Activated CD8-positive, alpha-beta T cell treated with anti-CD3 and anti-CD28 coated beads for 36 hours (primary cell): ENCODE results near the gene SAMD8. TPM values are rescaled to one million over a fixed set of nuclear protein-coding genes. Genes with fewer than 3 reads are reported as not detected.

Source experiments
- ATAC-seq: fragments of 200-7000 bp; cut with Tn5 transposase; one replicate; pipeline ENCODE4 v1.10.0; 2021; ENCODE audit warnings: mild to moderate bottlenecking, moderate library complexity
- CTCF ChIA-PET: fragments of 350-600 bp; sonication (Branson Sonifier 250); formaldehyde crosslinking; loops from one replicate; lab custom pipeline; 2021; ENCODE audit warnings: antibody characterized with exemption; lab: Charles Lee
- POLR2A ChIA-PET: fragments of 350-600 bp; sonication (Branson Sonifier 250); formaldehyde crosslinking; loops from one replicate; lab custom pipeline; 2021; ENCODE audit warnings: antibody characterized with exemption; lab: Charles Lee
- DNase-seq: peaks from one replicate; pipeline ENCODE4 v3.0.0-alpha.2; 2020
- H3K27ac Mint-ChIP-seq: one replicate; pipeline ENCODE4 v1.8.0; 2021; ENCODE audit warnings: mild to moderate bottlenecking, mixed read lengths
- H3K27me3 Mint-ChIP-seq: one replicate; pipeline ENCODE4 v1.8.0; 2021; ENCODE audit warnings: mixed read lengths
- H3K36me3 Mint-ChIP-seq: one replicate; pipeline ENCODE4 v1.8.0; 2021; ENCODE audit warnings: low read depth, mixed read lengths
- H3K4me1 Mint-ChIP-seq: one replicate; pipeline ENCODE4 v1.8.0; 2021; ENCODE audit warnings: low read depth, mixed read lengths
- H3K4me3 Mint-ChIP-seq: one replicate; pipeline ENCODE4 v1.8.0; 2021; ENCODE audit warnings: mild to moderate bottlenecking, moderate library complexity, mixed read lengths
- H3K9me3 Mint-ChIP-seq: one replicate; pipeline ENCODE4 v1.8.0; 2021; ENCODE audit warnings: mixed read lengths
- intact Hi-C: fragments of 100-400 bp; cut with micrococcal nuclease; formaldehyde crosslinking; loops from one replicate; pipeline ENCODE4 v1.10.0; 2022
- total RNA-seq, 2 experiments: library from RNA; stranded (reverse); gene quantifications; one replicate each; pipeline ENCODE4 v1.2.3, GENCODE V29; 2021
- TF ChIP-seq, protein P1 (sequence below): fragments of 200-600 bp; IDR thresholded peaks from one replicate; pipeline ENCODE4 v1.8.0; 2022; ENCODE audit warnings: antibody characterized with exemption, mild to moderate bottlenecking

Gene SAMD8
- total RNA-seq, 2 experiments from 2014 or later, result 21.9 to 23.7 TPM

DNA sequence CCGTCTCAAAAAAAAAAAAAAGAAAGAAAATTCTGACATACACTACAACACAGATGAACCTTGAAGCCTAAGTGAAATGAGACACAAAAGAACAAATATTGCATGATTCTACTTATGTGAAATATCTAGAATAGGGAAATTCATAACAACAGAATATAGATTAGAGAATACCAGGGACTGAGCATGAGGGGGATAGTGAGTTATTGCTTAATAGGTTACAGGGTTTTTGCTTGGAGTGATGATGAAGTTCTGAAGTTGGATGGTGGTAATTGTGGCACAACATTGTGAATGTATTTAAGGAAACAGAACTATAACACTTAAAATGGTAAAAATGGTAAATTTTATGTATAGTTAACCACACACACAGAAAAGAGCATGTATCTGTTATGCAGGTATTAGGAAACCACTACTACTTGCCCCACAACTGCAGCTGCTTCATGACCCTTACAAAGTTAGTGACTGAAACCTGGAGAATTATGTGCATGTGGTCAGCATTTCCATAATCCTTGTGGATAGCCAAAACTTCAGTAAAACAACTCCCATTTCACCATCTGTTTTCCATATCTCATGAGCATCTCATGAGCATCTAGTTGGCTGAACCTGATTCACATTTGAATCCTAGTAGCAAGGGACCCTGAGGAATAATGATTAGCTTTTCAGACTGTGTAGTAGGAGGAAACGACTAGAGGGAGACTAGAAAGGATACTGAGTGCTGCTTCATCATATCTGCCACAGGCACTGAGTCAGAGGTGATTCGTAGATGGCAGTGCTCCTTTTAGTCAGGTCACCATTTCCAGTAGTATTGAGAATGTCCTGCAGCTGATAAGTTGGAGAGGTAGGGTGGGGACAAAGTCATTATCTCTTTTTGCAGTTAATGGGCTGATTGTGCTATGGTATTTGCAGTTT lies 26.3 kb downstream of the SAMD8 start:
- peak; percentile 71 for DNase-seq
- no peak overlapping the region for H3K4me3 Mint-ChIP-seq

DNA sequence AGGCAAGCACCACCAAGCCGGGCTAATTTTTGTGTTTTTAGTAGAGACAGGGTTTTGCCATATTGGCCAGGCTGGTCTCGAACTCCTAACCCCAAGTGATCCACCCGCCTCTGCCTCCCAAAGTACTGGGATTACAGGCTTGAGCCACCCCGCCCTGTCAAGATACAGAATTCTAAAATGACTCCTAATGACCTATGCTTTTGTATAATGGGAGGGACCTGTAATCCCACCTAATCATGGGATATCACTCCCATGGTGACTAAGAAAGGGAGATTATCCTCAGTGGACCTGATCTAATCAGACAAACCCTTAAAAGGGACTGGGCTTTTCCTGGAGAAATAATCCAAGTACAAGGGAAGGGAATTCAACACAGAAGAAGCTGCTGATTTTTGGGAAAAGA lies 28.8 kb downstream of the SAMD8 start:
- no peak overlapping the region for H3K27ac Mint-ChIP-seq

More for the DNA sequence above, 26.3 kb downstream of the SAMD8 start:
- TF ChIP-seq, protein P1, sequence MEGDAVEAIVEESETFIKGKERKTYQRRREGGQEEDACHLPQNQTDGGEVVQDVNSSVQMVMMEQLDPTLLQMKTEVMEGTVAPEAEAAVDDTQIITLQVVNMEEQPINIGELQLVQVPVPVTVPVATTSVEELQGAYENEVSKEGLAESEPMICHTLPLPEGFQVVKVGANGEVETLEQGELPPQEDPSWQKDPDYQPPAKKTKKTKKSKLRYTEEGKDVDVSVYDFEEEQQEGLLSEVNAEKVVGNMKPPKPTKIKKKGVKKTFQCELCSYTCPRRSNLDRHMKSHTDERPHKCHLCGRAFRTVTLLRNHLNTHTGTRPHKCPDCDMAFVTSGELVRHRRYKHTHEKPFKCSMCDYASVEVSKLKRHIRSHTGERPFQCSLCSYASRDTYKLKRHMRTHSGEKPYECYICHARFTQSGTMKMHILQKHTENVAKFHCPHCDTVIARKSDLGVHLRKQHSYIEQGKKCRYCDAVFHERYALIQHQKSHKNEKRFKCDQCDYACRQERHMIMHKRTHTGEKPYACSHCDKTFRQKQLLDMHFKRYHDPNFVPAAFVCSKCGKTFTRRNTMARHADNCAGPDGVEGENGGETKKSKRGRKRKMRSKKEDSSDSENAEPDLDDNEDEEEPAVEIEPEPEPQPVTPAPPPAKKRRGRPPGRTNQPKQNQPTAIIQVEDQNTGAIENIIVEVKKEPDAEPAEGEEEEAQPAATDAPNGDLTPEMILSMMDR, result no peak
- ChIA-PET CTCF (no interaction called here), POLR2A (interaction anchor here (1.0 to 1.2 kb wide), 2 partner anchors 17 to 95 kb away, joined by 3 read pairs; no protein-coding TSS in a partner anchor)
- peaks cover 33% of the 10 kb centered on the region for H3K4me1 Mint-ChIP-seq
- ATAC-seq, result peak; percentile 96
- H3K36me3 Mint-ChIP-seq, result peaks cover 10% of the 10 kb centered on the region
- intact Hi-C loops, result no loop called here
- H3K27me3 Mint-ChIP-seq, result no peaks in the 10 kb centered on the region
- peaks cover 2% of the 10 kb centered on the region for H3K9me3 Mint-ChIP-seq
- peak overlapping the region; percentile 79 for H3K27ac Mint-ChIP-seq

DNA sequence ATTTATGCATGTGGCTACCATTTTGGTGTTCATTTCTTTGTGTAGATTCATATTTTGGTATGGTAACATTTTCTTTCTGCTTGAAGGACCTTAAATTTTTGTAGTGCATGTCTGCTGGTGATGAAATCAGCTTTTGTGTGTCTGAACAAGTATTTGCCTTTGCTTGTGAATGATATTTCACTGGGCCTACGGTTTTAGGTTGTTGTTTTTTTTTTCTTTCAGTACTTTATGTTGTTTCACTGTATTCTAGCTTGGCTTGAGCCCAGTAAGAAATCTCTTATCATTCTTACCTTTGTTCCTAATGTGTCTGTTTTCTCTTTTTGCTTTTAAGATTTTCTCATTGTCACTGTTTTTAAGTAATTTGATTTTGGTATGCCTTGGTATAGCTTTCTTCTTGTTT lies 31.9 kb downstream of the SAMD8 start:
- H3K4me3 Mint-ChIP-seq, result no peak overlapping the region

More for the DNA sequence above, 28.8 kb downstream of the SAMD8 start:
- H3K9me3 Mint-ChIP-seq, result no peaks in the 10 kb centered on the region
- POLR2A ChIA-PET, result interaction anchor here (0.9 kb wide), 1 partner anchor 21 kb away, joined by 3 read pairs; no protein-coding TSS in a partner anchor
- peaks cover 3% of the 10 kb centered on the region for H3K36me3 Mint-ChIP-seq
- ATAC-seq (no peak), DNase-seq (no peak)
- CTCF ChIA-PET, result no interaction called here
- H3K4me3 Mint-ChIP-seq, result no peak overlapping the region
- no peaks in the 10 kb centered on the region for H3K27me3 Mint-ChIP-seq
- H3K4me1 Mint-ChIP-seq, result peaks cover 49% of the 10 kb centered on the region
- TF ChIP-seq, protein P1, result no peak
- intact Hi-C loops, result no loop called here

DNA sequence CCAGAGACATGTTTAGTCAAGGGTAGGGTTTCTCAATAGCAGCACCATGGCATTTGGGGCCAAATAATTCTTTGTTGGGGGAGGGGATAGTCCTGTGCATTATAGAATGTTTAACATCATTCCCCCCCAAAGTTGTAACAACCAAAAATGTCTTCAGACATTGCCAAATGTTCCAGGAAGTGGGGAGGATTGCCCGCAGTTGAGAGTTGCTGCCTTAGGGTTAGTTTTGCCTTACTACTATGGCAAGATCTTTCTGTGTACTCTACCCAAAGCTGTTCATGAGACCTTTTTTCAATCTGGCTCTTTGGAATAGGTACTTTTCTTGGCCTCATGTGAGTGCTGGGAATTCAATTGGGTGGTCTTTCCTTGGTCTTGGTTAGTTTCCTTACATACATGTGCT lies 34.1 kb downstream of the SAMD8 start:
- intact Hi-C loops, result no loop called here
- CTCF ChIA-PET, result interaction anchor here (1.0 kb wide), 1 partner anchor 9 kb away, joined by 3 read pairs; no protein-coding TSS in a partner anchor
- DNase-seq (peak; percentile 30), ATAC-seq (peak; percentile 47)
- TF ChIP-seq, protein P1, result no peak
- peaks cover 33% of the 10 kb centered on the region for H3K4me1 Mint-ChIP-seq
- H3K27me3 Mint-ChIP-seq, result no peaks in the 10 kb centered on the region
- H3K36me3 Mint-ChIP-seq, result peaks cover 7% of the 10 kb centered on the region
- no peak overlapping the region for H3K4me3 Mint-ChIP-seq
- H3K9me3 Mint-ChIP-seq, result no peaks in the 10 kb centered on the region
- POLR2A ChIA-PET, result interaction anchor here (0.6 kb wide), 1 partner anchor 715 kb away, joined by 3 read pairs; no protein-coding TSS in a partner anchor
- H3K27ac Mint-ChIP-seq, result peak overlapping the region; percentile 73

More for the DNA sequence above, 31.9 kb downstream of the SAMD8 start:
- intact Hi-C loops, result no loop called here
- H3K27ac Mint-ChIP-seq, result peak overlapping the region; percentile 76
- TF ChIP-seq, protein P1, result no peak
- DNase-seq (no peak), ATAC-seq (no peak)
- H3K27me3 Mint-ChIP-seq, result no peaks in the 10 kb centered on the region
- ChIA-PET POLR2A (interaction anchor here (0.9 kb wide), 1 partner anchor 12 kb away, joined by 3 read pairs; no protein-coding TSS in a partner anchor), CTCF (interaction anchor here (0.6 kb wide), 1 partner anchor 210 kb away, joined by 3 read pairs; no protein-coding TSS in a partner anchor)
- H3K9me3 Mint-ChIP-seq, result no peaks in the 10 kb centered on the region
- peaks cover 4% of the 10 kb centered on the region for H3K36me3 Mint-ChIP-seq
- H3K4me1 Mint-ChIP-seq, result peaks cover 35% of the 10 kb centered on the region
